ENCODE results near the gene CASP2.
"Not testable (repeated sequence)": the region's sequence is repeated elsewhere in the genome, so short reads cannot be mapped to it uniquely, and the experiment has no call there.

Gene CASP2

GRCh38 chr7:143265017-143265693 lies 23.0 kb upstream of the CASP2 start:
- DNase-seq, result no peak

- no peak for DNase-seq
Observed at GRCh38 chr7:143269251-143269650, 18.9 kb upstream of the CASP2 start.

GRCh38 chr7:143271240-143271639 lies 16.9 kb upstream of the CASP2 start:
- DNase-seq, result no peak

- no peak for DNase-seq
Observed at GRCh38 chr7:143272871-143273270, 15.3 kb upstream of the CASP2 start.

GRCh38 chr7:143279186-143280098 lies 8.7 kb upstream of the CASP2 start:
- no peak for DNase-seq

GRCh38 chr7:143280160-143280559 lies 8.0 kb upstream of the CASP2 start:
- no peak for DNase-seq

- no peak for DNase-seq
Observed at GRCh38 chr7:143280566-143280965, 7.6 kb upstream of the CASP2 start.

GRCh38 chr7:143281529-143281928 lies 6.6 kb upstream of the CASP2 start:
- DNase-seq, result no peak

- no peak for DNase-seq
Observed at GRCh38 chr7:143282124-143282523, 6.0 kb upstream of the CASP2 start.

- no peak for DNase-seq
Observed at GRCh38 chr7:143283381-143283780, 4.8 kb upstream of the CASP2 start.

- DNase-seq, result no peak
Observed at GRCh38 chr7:143284591-143285469, 3.3 kb upstream of the CASP2 start, which contains the start of gene TMEM139. TSS of gene TMEM139 (plus strand) at chr7:143284958. CDS start at chr7:143285958, 1,000 bp downstream.

- no peak for DNase-seq
Observed at GRCh38 chr7:143285470-143285778, 2.7 kb upstream of the CASP2 start.

GRCh38 chr7:143285806-143286521 lies 2.2 kb upstream of the CASP2 start:
- DNase-seq, result no peak

- DNase-seq, result no peak
Observed at GRCh38 chr7:143286522-143286890, 1.6 kb upstream of the CASP2 start.

- no peak for DNase-seq
Observed at GRCh38 chr7:143287339-143287934, 714 bp upstream of the CASP2 start.

GRCh38 chr7:143288836-143289235 lies 685 bp downstream of the CASP2 start:
- no peak for DNase-seq

- DNase-seq, result no peak
Observed at GRCh38 chr7:143289421-143289820, 1.3 kb downstream of the CASP2 start.

- not testable (repeated sequence) for DNase-seq
Observed at GRCh38 chr7:143289888-143290287, 1.7 kb downstream of the CASP2 start.

GRCh38 chr7:143290293-143290692 lies 2.1 kb downstream of the CASP2 start:
- no peak for DNase-seq

- DNase-seq, result no peak
Observed at GRCh38 chr7:143292876-143293275, 4.7 kb downstream of the CASP2 start.

GRCh38 chr7:143295870-143296269 lies 7.7 kb downstream of the CASP2 start:
- no peak for DNase-seq

GRCh38 chr7:143296686-143297085 lies 8.5 kb downstream of the CASP2 start:
- DNase-seq, result no peak
